ENCODE measurements around the gene RPGRIP1L. TPM values are rescaled to one million over a fixed set of nuclear protein-coding genes. Genes with fewer than 3 reads are reported as not detected.

RPGRIP1L gene
- total RNA-seq, 4 donors from 2014 or later, result 4.4 to 7.1 (median 6.6) TPM

GRCh38 chr16:53622315-53622714 is 81.3 kb downstream of the RPGRIP1L start:
- Histone ChIP-seq H3K4me3 (no peak overlapping the region), H3K9me3 (no peaks in the 10 kb centered on the region), H3K27me3 (no peaks in the 10 kb centered on the region), H3K4me1 (no peaks in the 10 kb centered on the region), H3K36me3 (peaks cover 0 to 8% (median 0%) of the 10 kb centered on the region in 3 donors), H3K27ac (no peak overlapping the region)
- no peak for DNase-seq (ENCODE audit: low spot score in 2 of 2)
- TF ChIP-seq, protein P1, sequence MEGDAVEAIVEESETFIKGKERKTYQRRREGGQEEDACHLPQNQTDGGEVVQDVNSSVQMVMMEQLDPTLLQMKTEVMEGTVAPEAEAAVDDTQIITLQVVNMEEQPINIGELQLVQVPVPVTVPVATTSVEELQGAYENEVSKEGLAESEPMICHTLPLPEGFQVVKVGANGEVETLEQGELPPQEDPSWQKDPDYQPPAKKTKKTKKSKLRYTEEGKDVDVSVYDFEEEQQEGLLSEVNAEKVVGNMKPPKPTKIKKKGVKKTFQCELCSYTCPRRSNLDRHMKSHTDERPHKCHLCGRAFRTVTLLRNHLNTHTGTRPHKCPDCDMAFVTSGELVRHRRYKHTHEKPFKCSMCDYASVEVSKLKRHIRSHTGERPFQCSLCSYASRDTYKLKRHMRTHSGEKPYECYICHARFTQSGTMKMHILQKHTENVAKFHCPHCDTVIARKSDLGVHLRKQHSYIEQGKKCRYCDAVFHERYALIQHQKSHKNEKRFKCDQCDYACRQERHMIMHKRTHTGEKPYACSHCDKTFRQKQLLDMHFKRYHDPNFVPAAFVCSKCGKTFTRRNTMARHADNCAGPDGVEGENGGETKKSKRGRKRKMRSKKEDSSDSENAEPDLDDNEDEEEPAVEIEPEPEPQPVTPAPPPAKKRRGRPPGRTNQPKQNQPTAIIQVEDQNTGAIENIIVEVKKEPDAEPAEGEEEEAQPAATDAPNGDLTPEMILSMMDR (IDR thresholded peaks at IDR 0.05), result no peak
- TF ChIP-seq POLR2A (IDR thresholded peaks at IDR 0.05) (no peak), EP300 (IDR thresholded peaks at IDR 0.05) (no peak)
- 92 to 93% methylated on average over 6 of the region's 6 CpGs for WGBS, 2 donors

GRCh38 chr16:53620476-53620875 is 83.2 kb downstream of the RPGRIP1L start:
- H3K36me3 ChIP-seq, result peaks cover 0 to 8% (median 0%) of the 10 kb centered on the region in 3 donors
- H3K4me3 ChIP-seq, result no peak overlapping the region
- no peaks in the 10 kb centered on the region for H3K4me1 ChIP-seq
- DNase-seq (ENCODE audit: low spot score in 2 of 2), result no peak
- H3K27ac ChIP-seq, result no peak overlapping the region
- no peaks in the 10 kb centered on the region for H3K9me3 ChIP-seq
- WGBS, 2 donors, result 85 to 87% methylated on average over 5 of the region's 5 CpGs
- TF ChIP-seq, protein P1 (IDR thresholded peaks at IDR 0.05), result no peak
- TF ChIP-seq EP300 (IDR thresholded peaks at IDR 0.05) (no peak), POLR2A (IDR thresholded peaks at IDR 0.05) (no peak)
- H3K27me3 ChIP-seq, result no peaks in the 10 kb centered on the region

GRCh38 chr16:53619235-53619634 is 84.4 kb downstream of the RPGRIP1L start:
- TF ChIP-seq, protein P1 (IDR thresholded peaks at IDR 0.05), result no peak
- no peak for TF ChIP-seq EP300 (IDR thresholded peaks at IDR 0.05)
- DNase-seq (ENCODE audit: low spot score in 2 of 2), result no peak
- Histone ChIP-seq H3K4me3 (no peak overlapping the region), H3K27ac (no peak overlapping the region), H3K9me3 (no peaks in the 10 kb centered on the region), H3K4me1 (no peaks in the 10 kb centered on the region), H3K27me3 (no peaks in the 10 kb centered on the region), H3K36me3 (peaks cover 0 to 8% (median 0%) of the 10 kb centered on the region in 3 donors)
- 91 to 96% methylated on average over 3 of the region's 3 CpGs for WGBS, 2 donors

DNA sequence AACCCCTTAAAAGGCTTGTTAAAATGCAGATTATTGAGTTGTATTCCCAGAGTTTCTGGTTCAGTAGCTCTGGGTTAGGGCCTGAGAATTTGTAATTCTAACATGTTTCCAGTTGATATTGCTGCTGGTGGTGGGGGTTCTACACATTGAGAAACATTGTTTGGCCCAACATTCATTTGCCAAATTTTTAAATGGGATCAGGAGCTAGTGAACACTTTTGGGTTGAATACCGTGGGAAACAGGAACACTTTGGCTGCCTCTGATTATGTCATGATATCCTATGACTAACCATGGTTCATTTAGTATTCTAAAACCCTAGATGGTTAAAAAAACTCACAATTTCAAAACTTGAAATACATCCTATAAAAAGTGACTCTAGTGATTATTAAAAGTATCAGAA is 89.3 kb downstream of the RPGRIP1L start:
- no peak overlapping the region for H3K27ac ChIP-seq
- 86 to 96% methylated on average over 1 of the region's 1 CpG for WGBS, 2 donors
- H3K4me1 ChIP-seq, result no peaks in the 10 kb centered on the region
- H3K4me3 ChIP-seq, result no peak overlapping the region
- TF ChIP-seq EP300 (IDR thresholded peaks at IDR 0.05) (no peak), POLR2A (IDR thresholded peaks at IDR 0.05) (no peak)
- TF ChIP-seq, protein P1 (IDR thresholded peaks at IDR 0.05), result no peak
- peaks cover 0 to 15% (median 0%) of the 10 kb centered on the region in 3 donors for H3K36me3 ChIP-seq
- H3K9me3 ChIP-seq, result no peaks in the 10 kb centered on the region
- no peaks in the 10 kb centered on the region for H3K27me3 ChIP-seq
- DNase-seq (ENCODE audit: low spot score in 2 of 2), result no peak

- peaks cover 0 to 7% (median 0%) of the 10 kb centered on the region in 3 donors for H3K36me3 ChIP-seq
- WGBS, 2 donors, result 92 to 97% methylated on average over 3 of the region's 3 CpGs
- no peaks in the 10 kb centered on the region for H3K9me3 ChIP-seq
- no peak overlapping the region for H3K4me3 ChIP-seq
- no peak overlapping the region for H3K27ac ChIP-seq
- H3K4me1 ChIP-seq, result no peaks in the 10 kb centered on the region
- no peaks in the 10 kb centered on the region for H3K27me3 ChIP-seq
- TF ChIP-seq EP300 (IDR thresholded peaks at IDR 0.05), result no peak
- TF ChIP-seq POLR2A (IDR thresholded peaks at IDR 0.05), result no peak
- TF ChIP-seq, protein P1 (IDR thresholded peaks at IDR 0.05), result no peak
- DNase-seq (ENCODE audit: low spot score in 2 of 2), result no peak
Measured at GRCh38 chr16:53612003-53612402, 91.7 kb downstream of the RPGRIP1L start.

All from tibial nerve (tissue), 4 donors.